ENCODE data around the gene IER2.
A peak's percentile ranks its signal among the peaks of the same experiment; 100 is the strongest.

IER2 gene

GRCh38 chr19:13153569-13154240 lies 3.5 kb downstream of the IER2 start:
- ATAC-seq (replicated peaks; ENCODE audit: extremely low read depth, poor library complexity, severe bottlenecking): no peak
- H3K4me1 Mint-ChIP-seq: peaks cover 83% of the 10 kb centered on the region
- H3K27me3 Mint-ChIP-seq: peaks cover 5% of the 10 kb centered on the region
- peak overlapping the region; percentile 94 for H3K4me3 Mint-ChIP-seq
- DNase-seq (ENCODE audit: low spot score in 2 of 2): peak in 1 of 2 donors; percentile 14
- peak overlapping the region; percentile 100 for H3K27ac Mint-ChIP-seq (ENCODE audit: low read depth)
- H3K36me3 Mint-ChIP-seq (ENCODE audit: insufficient read depth): peaks cover 59% of the 10 kb centered on the region
- no peaks in the 10 kb centered on the region for H3K9me3 Mint-ChIP-seq

- no peak for ATAC-seq (replicated peaks; ENCODE audit: extremely low read depth, poor library complexity, severe bottlenecking)
- peaks cover 77% of the 10 kb centered on the region for H3K4me1 Mint-ChIP-seq
Measured at GRCh38 chr19:13154241-13154778, 4.1 kb downstream of the IER2 start.

DNA sequence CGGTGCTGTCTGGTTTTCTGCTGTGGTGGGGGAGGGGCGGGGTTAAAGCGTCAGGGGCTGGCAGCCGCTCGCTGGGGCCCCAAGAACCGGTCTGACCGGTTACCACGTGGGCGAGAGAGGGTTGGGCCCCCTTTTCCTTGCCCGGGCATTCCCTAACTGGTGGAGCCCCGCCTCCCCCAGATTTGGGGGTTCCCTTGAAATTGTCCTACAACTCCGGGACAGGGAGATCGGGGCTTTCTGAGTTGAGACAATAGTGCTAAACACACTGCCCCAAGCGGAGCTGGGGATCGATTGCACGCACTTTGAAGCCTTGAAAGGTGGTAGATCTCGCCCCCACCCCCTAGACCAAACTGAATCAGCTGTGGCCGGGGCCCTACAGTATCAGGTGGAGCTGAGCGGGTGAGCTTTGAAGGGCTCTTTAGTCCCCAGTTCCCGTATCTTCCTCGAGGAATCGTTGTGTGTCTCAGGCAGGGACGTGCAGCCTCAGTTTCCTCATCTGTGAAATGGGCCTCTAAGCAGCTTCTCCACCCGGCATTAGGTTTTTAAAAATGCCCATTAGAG lies 4.8 kb downstream of the IER2 start:
- peaks cover 76% of the 10 kb centered on the region for H3K4me1 Mint-ChIP-seq

More at GRCh38 chr19:13154241-13154778, 4.1 kb downstream of the IER2 start:
- H3K27ac Mint-ChIP-seq (ENCODE audit: low read depth): peak overlapping the region; percentile 100
- peak; percentile 21 to 28 for DNase-seq (ENCODE audit: low spot score in 2 of 2)
- H3K27me3 Mint-ChIP-seq: peaks cover 5% of the 10 kb centered on the region
- no peaks in the 10 kb centered on the region for H3K9me3 Mint-ChIP-seq
- H3K4me3 Mint-ChIP-seq: peak overlapping the region; percentile 94
- peaks cover 59% of the 10 kb centered on the region for H3K36me3 Mint-ChIP-seq (ENCODE audit: insufficient read depth)

GRCh38 chr19:13155472-13156359 lies 5.5 kb downstream of the IER2 start:
- H3K27ac Mint-ChIP-seq (ENCODE audit: low read depth): peak overlapping the region; percentile 100
- peak; percentile 53 to 70 for DNase-seq (ENCODE audit: low spot score in 2 of 2)
- H3K36me3 Mint-ChIP-seq (ENCODE audit: insufficient read depth): peaks cover 54% of the 10 kb centered on the region
- no peaks in the 10 kb centered on the region for H3K9me3 Mint-ChIP-seq
- H3K27me3 Mint-ChIP-seq: peaks cover 5% of the 10 kb centered on the region
- ATAC-seq (replicated peaks; ENCODE audit: extremely low read depth, poor library complexity, severe bottlenecking): peak; percentile 9
- peak overlapping the region; percentile 94 for H3K4me3 Mint-ChIP-seq
- H3K4me1 Mint-ChIP-seq: peaks cover 72% of the 10 kb centered on the region

More for the DNA sequence above, 4.8 kb downstream of the IER2 start:
- DNase-seq (ENCODE audit: low spot score in 2 of 2) (peak; percentile 63 to 78), ATAC-seq (replicated peaks; ENCODE audit: extremely low read depth, poor library complexity, severe bottlenecking) (peak; percentile 31)
- peaks cover 5% of the 10 kb centered on the region for H3K27me3 Mint-ChIP-seq
- peak overlapping the region; percentile 94 for H3K4me3 Mint-ChIP-seq
- H3K27ac Mint-ChIP-seq (ENCODE audit: low read depth): peak overlapping the region; percentile 100
- H3K9me3 Mint-ChIP-seq: no peaks in the 10 kb centered on the region
- peaks cover 59% of the 10 kb centered on the region for H3K36me3 Mint-ChIP-seq (ENCODE audit: insufficient read depth)

DNA sequence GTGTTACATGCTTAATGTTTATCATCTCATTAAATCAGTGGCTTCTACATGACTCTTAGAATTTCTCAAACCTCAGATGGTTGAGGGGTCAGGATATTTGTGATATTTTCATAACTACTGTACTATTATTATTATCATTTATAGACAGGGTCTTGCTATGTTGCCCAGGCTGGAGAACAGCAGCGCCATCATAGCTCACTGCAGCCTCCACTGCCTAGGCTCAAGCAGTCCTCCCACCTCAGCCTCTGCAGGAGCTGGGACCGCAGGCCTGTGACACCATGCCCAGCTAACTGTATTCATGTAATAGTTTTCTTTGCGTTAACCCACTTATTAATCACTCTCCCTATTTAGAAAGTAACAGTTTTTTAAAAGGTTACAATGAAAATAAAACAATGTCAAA lies 9.5 kb downstream of the IER2 start:
- H3K36me3 Mint-ChIP-seq (ENCODE audit: insufficient read depth): peaks cover 18% of the 10 kb centered on the region
- ATAC-seq (replicated peaks; ENCODE audit: extremely low read depth, poor library complexity, severe bottlenecking) (no peak), DNase-seq (ENCODE audit: low spot score in 2 of 2) (no peak)
- no peak overlapping the region for H3K4me3 Mint-ChIP-seq
- H3K27me3 Mint-ChIP-seq: no peaks in the 10 kb centered on the region
- H3K9me3 Mint-ChIP-seq: no peaks in the 10 kb centered on the region
- peaks cover 63% of the 10 kb centered on the region for H3K4me1 Mint-ChIP-seq
- no peak overlapping the region for H3K27ac Mint-ChIP-seq (ENCODE audit: low read depth)

- H3K27me3 Mint-ChIP-seq: no peaks in the 10 kb centered on the region
- H3K4me3 Mint-ChIP-seq: no peak overlapping the region
- H3K27ac Mint-ChIP-seq (ENCODE audit: low read depth): no peak overlapping the region
- no peaks in the 10 kb centered on the region for H3K9me3 Mint-ChIP-seq
- peaks cover 62% of the 10 kb centered on the region for H3K4me1 Mint-ChIP-seq
- peaks cover 10% of the 10 kb centered on the region for H3K36me3 Mint-ChIP-seq (ENCODE audit: insufficient read depth)
- DNase-seq (ENCODE audit: low spot score in 2 of 2): no peak
- ATAC-seq (replicated peaks; ENCODE audit: extremely low read depth, poor library complexity, severe bottlenecking): no peak
Measured at GRCh38 chr19:13160557-13160956, 10.3 kb downstream of the IER2 start.

DNA sequence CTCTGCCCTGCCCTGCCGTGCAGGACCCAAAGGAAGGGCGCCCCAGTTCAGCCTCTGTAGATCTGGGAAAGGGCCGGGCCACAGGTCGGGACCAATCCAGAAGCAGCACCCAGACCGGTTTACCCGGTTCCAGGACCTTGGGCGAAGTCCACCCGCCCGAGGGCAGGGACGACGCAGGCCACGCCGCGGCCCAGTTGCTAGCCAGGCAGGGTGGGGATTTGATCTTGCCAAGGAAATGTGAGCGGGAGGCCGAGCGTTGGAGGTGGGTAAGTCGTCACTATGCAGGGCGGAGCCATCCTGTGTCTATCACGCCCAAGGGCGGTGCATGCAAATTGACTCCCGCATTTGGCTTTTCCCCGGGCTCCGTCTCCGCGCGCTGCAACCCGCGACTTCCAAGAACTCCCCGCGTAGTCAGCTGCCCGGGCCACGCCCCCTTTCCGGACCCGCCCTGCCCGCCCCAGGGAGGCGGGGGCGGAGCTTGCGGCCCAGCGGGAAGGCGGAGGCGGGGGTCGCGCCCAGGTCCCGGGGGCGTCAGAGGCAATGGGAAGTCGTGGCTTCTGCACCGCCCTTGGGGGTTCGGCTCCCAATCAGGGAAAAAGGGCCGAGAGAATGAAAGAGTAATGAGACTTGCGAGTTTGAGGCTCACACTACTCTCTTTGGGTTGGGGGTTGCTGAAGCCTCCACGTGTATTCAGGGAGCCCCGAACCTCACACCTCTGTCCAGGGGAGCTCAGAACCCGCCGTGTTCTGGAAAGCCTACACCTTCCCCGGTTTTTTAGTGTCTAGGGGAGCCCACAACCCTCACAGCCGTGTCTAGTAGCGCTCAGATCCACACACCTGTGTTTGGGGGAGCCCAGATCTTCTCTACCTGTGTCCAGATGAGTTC lies 12.8 kb downstream of the IER2 start:
- Mint-ChIP-seq H3K36me3 (ENCODE audit: insufficient read depth) (peaks cover 7% of the 10 kb centered on the region), H3K9me3 (no peaks in the 10 kb centered on the region), H3K4me1 (peaks cover 60% of the 10 kb centered on the region), H3K27ac (ENCODE audit: low read depth) (peak overlapping the region; percentile 95), H3K27me3 (no peaks in the 10 kb centered on the region), H3K4me3 (peak overlapping the region; percentile 79)
- peak; percentile 47 for ATAC-seq (replicated peaks; ENCODE audit: extremely low read depth, poor library complexity, severe bottlenecking)
- DNase-seq (ENCODE audit: low spot score in 2 of 2): peak; percentile 33 to 57

DNA sequence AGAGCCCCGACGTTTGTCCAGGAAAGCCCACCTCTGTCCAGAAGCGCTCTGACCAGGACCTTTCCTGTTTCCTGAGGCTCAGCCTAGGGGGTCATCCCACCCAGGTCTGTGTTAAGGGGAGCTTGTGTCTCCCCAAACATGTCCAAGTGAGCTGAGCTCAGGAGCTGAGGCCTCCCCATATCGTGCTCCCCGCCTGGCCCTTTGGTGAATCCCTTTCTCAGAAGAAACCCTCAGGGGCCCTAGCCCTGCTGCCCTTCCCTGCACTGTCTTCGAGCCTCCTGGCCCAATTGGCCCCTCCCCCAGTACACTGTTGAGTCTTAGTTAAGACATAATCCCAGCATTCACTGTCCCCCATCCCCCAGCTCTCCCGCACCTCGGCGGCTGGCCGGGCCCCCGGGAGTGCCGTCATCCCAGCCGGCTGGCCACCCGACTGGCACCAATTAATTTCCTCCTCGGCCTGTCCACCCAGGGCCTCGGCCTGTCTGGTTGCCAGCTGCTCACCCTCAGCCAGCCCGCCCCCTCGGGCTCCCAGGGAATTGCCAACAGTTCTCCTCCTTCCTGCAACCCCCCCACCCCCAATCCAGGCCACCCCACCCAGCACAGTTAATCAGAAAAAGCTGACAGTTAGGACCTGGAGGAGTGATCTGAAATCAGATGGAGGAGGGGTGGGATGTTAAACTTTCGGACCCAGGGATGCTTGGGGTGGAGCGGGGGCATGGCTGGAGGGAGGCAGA lies 13.6 kb downstream of the IER2 start:
- peak overlapping the region; percentile 95 for H3K27ac Mint-ChIP-seq (ENCODE audit: low read depth)
- ATAC-seq (replicated peaks; ENCODE audit: extremely low read depth, poor library complexity, severe bottlenecking): no peak
- H3K27me3 Mint-ChIP-seq: no peaks in the 10 kb centered on the region
- H3K9me3 Mint-ChIP-seq: no peaks in the 10 kb centered on the region
- peaks cover 7% of the 10 kb centered on the region for H3K36me3 Mint-ChIP-seq (ENCODE audit: insufficient read depth)
- peaks cover 60% of the 10 kb centered on the region for H3K4me1 Mint-ChIP-seq
- no peak for DNase-seq (ENCODE audit: low spot score in 2 of 2)
- H3K4me3 Mint-ChIP-seq: peak overlapping the region; percentile 79

DNA sequence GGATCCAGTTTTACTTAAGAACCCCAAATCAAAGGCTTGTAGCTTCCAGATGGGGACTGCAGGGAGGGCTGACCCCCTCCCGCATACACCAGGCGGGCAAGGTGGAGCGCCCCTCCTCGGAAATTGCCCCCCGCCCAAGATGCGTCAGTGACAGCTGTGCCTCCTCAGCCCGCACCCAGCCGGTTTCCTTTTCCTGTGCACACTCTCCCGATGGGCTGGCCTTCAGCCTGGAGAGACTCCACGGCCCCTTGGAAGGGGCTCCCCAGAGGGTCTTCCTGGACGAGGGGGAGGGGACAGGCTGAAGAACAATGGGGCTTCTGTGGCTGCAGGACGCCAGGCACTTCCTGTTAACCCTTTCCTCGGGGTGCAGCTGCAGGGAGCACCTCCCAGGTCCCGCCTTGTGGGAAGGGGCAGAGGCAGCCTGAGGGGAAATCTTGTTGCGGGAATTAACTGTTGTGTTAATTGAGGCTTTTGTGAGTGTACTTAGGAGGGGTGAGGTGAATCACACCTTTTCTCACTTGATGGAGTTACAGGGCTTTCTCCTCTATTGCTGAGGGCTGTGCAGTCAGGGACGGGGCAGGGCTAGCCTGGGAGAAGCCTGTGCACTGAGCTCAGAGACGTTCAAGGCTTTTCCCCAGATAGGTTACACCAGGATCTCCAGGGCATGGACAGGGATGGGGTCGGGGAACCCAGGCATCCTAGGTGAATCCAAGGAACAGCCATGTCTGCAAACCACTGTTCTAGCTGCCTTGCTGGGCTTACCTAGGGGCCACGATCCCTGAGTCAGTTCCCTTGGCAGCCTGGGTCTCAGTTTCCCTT lies 14.3 kb downstream of the IER2 start:
- peak overlapping the region; percentile 95 for H3K27ac Mint-ChIP-seq (ENCODE audit: low read depth)
- peaks cover 9% of the 10 kb centered on the region for H3K36me3 Mint-ChIP-seq (ENCODE audit: insufficient read depth)
- H3K4me1 Mint-ChIP-seq: peaks cover 68% of the 10 kb centered on the region
- peak overlapping the region; percentile 79 for H3K4me3 Mint-ChIP-seq
- ATAC-seq (replicated peaks; ENCODE audit: extremely low read depth, poor library complexity, severe bottlenecking) (no peak), DNase-seq (ENCODE audit: low spot score in 2 of 2) (no peak)
- no peaks in the 10 kb centered on the region for H3K27me3 Mint-ChIP-seq
- no peaks in the 10 kb centered on the region for H3K9me3 Mint-ChIP-seq

DNA sequence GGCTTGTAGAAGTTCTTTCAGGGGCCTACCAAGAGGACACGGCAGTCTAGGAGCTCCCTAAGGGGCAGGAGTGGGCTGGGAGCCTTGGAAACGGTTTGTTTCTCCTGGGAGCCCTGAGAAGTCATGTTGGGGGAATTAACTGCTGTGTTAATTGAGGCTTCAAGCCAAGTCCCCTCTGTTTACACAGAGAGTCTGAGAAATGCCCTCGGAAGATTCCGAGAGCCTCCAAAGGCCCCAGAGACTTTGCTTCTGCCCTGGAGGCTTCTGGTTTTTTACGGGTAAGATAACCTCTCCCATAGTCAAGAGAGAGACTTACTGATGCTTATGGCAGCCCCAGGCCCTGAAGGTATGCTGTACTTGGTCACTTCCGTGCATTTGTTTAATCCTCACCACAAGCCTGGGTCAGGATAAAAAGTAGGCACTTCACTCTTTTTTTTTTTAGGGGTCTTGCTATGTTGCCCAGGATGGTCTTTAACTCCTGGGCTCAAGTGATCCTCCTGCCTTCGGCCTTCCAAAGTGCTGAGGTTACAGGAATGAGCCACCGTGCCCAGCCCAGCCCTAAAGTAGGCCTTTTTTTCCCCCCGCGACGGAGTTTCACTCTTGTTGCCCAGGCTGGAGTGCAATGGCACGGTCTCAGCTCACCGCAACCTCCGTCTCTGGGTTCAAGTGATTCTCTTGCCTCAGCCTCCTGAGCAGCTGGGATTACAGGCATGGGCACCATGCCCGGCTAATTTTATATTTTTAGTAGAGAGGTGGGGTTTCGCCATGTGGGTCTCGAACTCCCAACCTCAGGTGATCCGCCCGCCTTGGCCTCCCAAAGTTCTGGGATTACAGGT lies 15.2 kb downstream of the IER2 start:
- H3K27me3 Mint-ChIP-seq: no peaks in the 10 kb centered on the region
- H3K36me3 Mint-ChIP-seq (ENCODE audit: insufficient read depth): peaks cover 9% of the 10 kb centered on the region
- peak overlapping the region; percentile 79 for H3K4me3 Mint-ChIP-seq
- DNase-seq (ENCODE audit: low spot score in 2 of 2): no peak
- ATAC-seq (replicated peaks; ENCODE audit: extremely low read depth, poor library complexity, severe bottlenecking): no peak
- peak overlapping the region; percentile 95 for H3K27ac Mint-ChIP-seq (ENCODE audit: low read depth)
- H3K4me1 Mint-ChIP-seq: peaks cover 71% of the 10 kb centered on the region
- no peaks in the 10 kb centered on the region for H3K9me3 Mint-ChIP-seq

Measured in central memory CD8-positive, alpha-beta T cell (primary cell).